A673 (cell line): ENCODE measurements around the gene RBPMS2.

Experiments
- EZH2 ChIP-seq: fragments of 200-600 bp; sonication (generic); IDR thresholded peaks from 2 replicates; pipeline ENCODE4 v1.6.1; 2017; ENCODE audit warnings: borderline replicate concordance, low read depth, mild to moderate bottlenecking, mixed read lengths, antibody characterized with exemption, low read length; ENCODE audit not compliant: poor library complexity, severe bottlenecking
- TF ChIP-seq, protein P1 (sequence below): fragments of 300-800, 200-600 bp; sonication (generic); conservative IDR thresholded peaks from 2 replicates; pipeline ENCODE4 v1.5.1; 2017; ENCODE audit warnings: low read depth, mild to moderate bottlenecking, antibody characterized with exemption, low read length, moderate library complexity, mixed read lengths

GRCh38 chr15:64772964-64773363 is 2.4 kb downstream of the RBPMS2 start:
- TF ChIP-seq, protein P1, sequence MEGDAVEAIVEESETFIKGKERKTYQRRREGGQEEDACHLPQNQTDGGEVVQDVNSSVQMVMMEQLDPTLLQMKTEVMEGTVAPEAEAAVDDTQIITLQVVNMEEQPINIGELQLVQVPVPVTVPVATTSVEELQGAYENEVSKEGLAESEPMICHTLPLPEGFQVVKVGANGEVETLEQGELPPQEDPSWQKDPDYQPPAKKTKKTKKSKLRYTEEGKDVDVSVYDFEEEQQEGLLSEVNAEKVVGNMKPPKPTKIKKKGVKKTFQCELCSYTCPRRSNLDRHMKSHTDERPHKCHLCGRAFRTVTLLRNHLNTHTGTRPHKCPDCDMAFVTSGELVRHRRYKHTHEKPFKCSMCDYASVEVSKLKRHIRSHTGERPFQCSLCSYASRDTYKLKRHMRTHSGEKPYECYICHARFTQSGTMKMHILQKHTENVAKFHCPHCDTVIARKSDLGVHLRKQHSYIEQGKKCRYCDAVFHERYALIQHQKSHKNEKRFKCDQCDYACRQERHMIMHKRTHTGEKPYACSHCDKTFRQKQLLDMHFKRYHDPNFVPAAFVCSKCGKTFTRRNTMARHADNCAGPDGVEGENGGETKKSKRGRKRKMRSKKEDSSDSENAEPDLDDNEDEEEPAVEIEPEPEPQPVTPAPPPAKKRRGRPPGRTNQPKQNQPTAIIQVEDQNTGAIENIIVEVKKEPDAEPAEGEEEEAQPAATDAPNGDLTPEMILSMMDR: no peak
- no peak for TF ChIP-seq EZH2
